ENCODE measurements around the gene ZNF24.
A peak's percentile ranks its signal among the peaks of the same experiment; 100 is the strongest.

GRCh38 chr18:35386600-35387100, 42.4 kb upstream of the ZNF24 start:
- no peak for TF ChIP-seq MXI1 (IDR thresholded peaks at IDR 0.05; ENCODE audit: borderline replicate concordance, low read depth, low read length)
- TF ChIP-seq CTCF (conservative IDR thresholded peaks at IDR 0.05; ENCODE audit: low read depth, low read length) = peak; percentile 89
- no peak for TF ChIP-seq POLR2A (IDR thresholded peaks at IDR 0.05; ENCODE audit: low read depth, low read length)
- TF ChIP-seq USF2 (IDR thresholded peaks at IDR 0.05; ENCODE audit: low read depth, low read length) = no peak
- TF ChIP-seq ELK1 (IDR thresholded peaks at IDR 0.05; ENCODE audit: borderline replicate concordance, low read depth, low read length) = no peak
- TF ChIP-seq MAFK (IDR thresholded peaks at IDR 0.05; ENCODE audit: low read depth, low read length) = no peak
- TF ChIP-seq MAZ (IDR thresholded peaks at IDR 0.05; ENCODE audit: borderline replicate concordance, low read depth, low read length) = no peak
- TF ChIP-seq SMC3 (IDR thresholded peaks at IDR 0.05; ENCODE audit: low read depth, low read length) = peak; percentile 67
- TF ChIP-seq RAD21 (IDR thresholded peaks at IDR 0.05; ENCODE audit: low read length) = peak; percentile 74
- TF ChIP-seq CEBPB (IDR thresholded peaks at IDR 0.05; ENCODE audit: low read depth, low read length) = no peak
